ENCODE measurements around the gene CHD9. TPM values are rescaled to one million over a fixed set of nuclear protein-coding genes. Genes with fewer than 3 reads are reported as not detected.
"Not testable (repeated sequence)": the region's sequence is repeated elsewhere in the genome, so short reads cannot be mapped to it uniquely, and the experiment has no call there.

CHD9 gene
- total RNA-seq, 1 experiment from 2014 or later, result 12.9 TPM

- DNase-seq, result no peak
- Histone ChIP-seq H3K27me3 (ENCODE audit: control insufficient read depth, insufficient read depth, low read length) (no peaks in the 10 kb centered on the region), H3K36me3 (replicated peaks; ENCODE audit: control insufficient read depth, insufficient read depth, low read length) (no peaks in the 10 kb centered on the region), H3K4me3 (ENCODE audit: insufficient read depth, low read depth, low read length) (no peak overlapping the region)
Observed at GRCh38 chr16:53058441-53058840, 3.6 kb downstream of the CHD9 start.

- Histone ChIP-seq H3K27me3 (ENCODE audit: control insufficient read depth, insufficient read depth, low read length) (no peaks in the 10 kb centered on the region), H3K36me3 (replicated peaks; ENCODE audit: control insufficient read depth, insufficient read depth, low read length) (no peaks in the 10 kb centered on the region), H3K4me3 (ENCODE audit: insufficient read depth, low read depth, low read length) (no peak overlapping the region)
- DNase-seq, result no peak
Observed at GRCh38 chr16:53058882-53059281, 4.1 kb downstream of the CHD9 start.

DNA sequence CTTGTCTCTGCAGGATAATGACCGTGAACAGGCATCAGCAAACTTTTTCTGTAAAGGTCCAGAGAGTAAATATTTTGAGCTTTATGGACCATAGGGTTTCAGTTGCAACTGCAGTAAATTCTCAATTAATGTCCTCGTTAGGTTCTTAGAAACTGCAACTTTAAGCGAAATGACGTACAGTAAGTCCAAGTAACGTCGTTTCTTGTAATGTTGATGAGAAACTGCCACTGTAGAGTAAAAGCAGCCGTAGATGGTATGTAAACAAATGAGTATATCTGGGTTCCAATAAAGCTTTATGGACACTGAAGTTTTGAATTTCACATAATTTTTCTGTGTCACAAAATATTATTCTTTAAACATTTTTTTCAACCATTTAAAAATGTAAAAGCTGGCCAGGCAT lies 4.9 kb downstream of the CHD9 start:
- Histone ChIP-seq H3K27me3 (ENCODE audit: control insufficient read depth, insufficient read depth, low read length) (no peaks in the 10 kb centered on the region), H3K4me3 (ENCODE audit: insufficient read depth, low read depth, low read length) (no peak overlapping the region), H3K36me3 (replicated peaks; ENCODE audit: control insufficient read depth, insufficient read depth, low read length) (no peaks in the 10 kb centered on the region)
- DNase-seq, result no peak

DNA sequence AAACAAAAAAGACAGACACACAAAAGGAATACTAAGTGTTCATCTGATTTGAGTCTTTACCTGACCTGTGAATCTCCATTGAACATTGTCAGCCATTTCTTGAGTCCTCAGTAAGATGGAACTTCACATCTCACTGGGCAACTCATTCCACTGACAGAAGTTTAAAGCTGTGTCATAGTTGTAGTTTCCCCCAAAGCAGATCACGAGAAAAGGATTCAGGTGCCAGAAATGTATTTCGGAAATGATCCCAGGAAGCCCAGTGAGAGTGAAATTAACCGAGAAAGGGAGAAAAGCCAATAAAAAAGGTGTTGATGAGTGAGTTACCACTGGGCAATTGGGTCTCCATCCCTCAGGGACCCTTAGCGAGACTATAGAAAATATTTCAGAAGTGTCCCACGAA lies 6.5 kb downstream of the CHD9 start:
- Histone ChIP-seq H3K27me3 (ENCODE audit: control insufficient read depth, insufficient read depth, low read length) (no peaks in the 10 kb centered on the region), H3K4me3 (ENCODE audit: insufficient read depth, low read depth, low read length) (no peak overlapping the region), H3K36me3 (replicated peaks; ENCODE audit: control insufficient read depth, insufficient read depth, low read length) (no peaks in the 10 kb centered on the region)
- no peak for DNase-seq

- H3K27me3 ChIP-seq (ENCODE audit: control insufficient read depth, insufficient read depth, low read length), result no peaks in the 10 kb centered on the region
- H3K4me3 ChIP-seq (ENCODE audit: insufficient read depth, low read depth, low read length), result no peak overlapping the region
- H3K36me3 ChIP-seq (replicated peaks; ENCODE audit: control insufficient read depth, insufficient read depth, low read length), result no peaks in the 10 kb centered on the region
- no peak for DNase-seq
Observed at GRCh38 chr16:53061701-53062159, 6.9 kb downstream of the CHD9 start.

- Histone ChIP-seq H3K36me3 (replicated peaks; ENCODE audit: control insufficient read depth, insufficient read depth, low read length) (peaks cover 3% of the 10 kb centered on the region; the same call in 1 of the 2 replicates), H3K4me3 (ENCODE audit: insufficient read depth, low read depth, low read length) (no peak overlapping the region), H3K27me3 (ENCODE audit: control insufficient read depth, insufficient read depth, low read length) (no peaks in the 10 kb centered on the region)
- DNase-seq, result no peak
Observed at GRCh38 chr16:53064081-53064578, 9.3 kb downstream of the CHD9 start.

GRCh38 chr16:53065461-53066061 lies 10.8 kb downstream of the CHD9 start:
- no peaks in the 10 kb centered on the region for H3K27me3 ChIP-seq (ENCODE audit: control insufficient read depth, insufficient read depth, low read length)
- no peak for DNase-seq
- peaks cover 3% of the 10 kb centered on the region; the same call in 1 of the 2 replicates for H3K36me3 ChIP-seq (replicated peaks; ENCODE audit: control insufficient read depth, insufficient read depth, low read length)
- H3K4me3 ChIP-seq (ENCODE audit: insufficient read depth, low read depth, low read length), result no peak overlapping the region

DNA sequence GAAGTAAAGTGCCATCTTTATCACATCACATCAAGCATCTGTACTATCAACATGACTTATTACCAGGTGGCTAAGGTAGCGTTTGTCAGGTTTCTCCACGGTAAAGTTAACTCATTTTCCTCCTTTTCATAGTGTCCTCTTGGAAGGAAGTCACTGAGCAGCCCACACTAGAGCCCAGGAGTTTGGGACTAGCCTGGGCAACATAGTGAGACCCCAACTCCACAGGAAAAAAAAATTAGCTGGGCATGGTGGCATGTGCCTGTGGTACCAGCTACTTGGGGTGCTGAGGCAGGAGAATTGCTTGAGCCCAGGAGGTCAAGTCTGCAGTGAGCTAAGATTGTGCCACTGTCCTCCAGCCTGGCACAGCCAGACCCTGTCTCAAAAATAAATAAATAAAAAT lies 12.9 kb downstream of the CHD9 start:
- peaks cover 3% of the 10 kb centered on the region; the same call in 1 of the 2 replicates for H3K36me3 ChIP-seq (replicated peaks; ENCODE audit: control insufficient read depth, insufficient read depth, low read length)
- no peaks in the 10 kb centered on the region for H3K27me3 ChIP-seq (ENCODE audit: control insufficient read depth, insufficient read depth, low read length)
- no peak overlapping the region for H3K4me3 ChIP-seq (ENCODE audit: insufficient read depth, low read depth, low read length)
- DNase-seq, result no peak

DNA sequence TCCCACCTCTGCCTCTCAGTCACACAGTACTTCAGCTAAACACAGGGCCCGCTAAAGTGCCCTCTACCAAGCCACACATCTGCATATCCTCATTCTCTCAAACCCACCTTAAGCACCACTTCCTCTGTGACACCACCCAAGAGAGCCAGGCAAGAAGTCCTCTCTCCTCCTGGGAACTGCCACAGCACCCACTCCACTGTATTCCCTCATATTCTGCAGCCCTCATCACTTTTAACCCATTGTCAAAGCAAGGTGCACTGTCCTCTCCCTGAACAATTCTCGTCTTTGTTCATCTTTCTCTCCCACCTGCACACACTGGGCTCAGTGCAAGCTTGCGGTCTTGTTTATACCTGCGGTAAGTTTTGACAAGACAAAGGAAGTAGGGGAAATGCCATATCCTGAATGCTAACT lies 13.6 kb downstream of the CHD9 start:
- no peak overlapping the region for H3K4me3 ChIP-seq (ENCODE audit: insufficient read depth, low read depth, low read length)
- H3K36me3 ChIP-seq (replicated peaks; ENCODE audit: control insufficient read depth, insufficient read depth, low read length), result peaks cover 3% of the 10 kb centered on the region; the same call in 1 of the 2 replicates
- DNase-seq, result no peak
- no peaks in the 10 kb centered on the region for H3K27me3 ChIP-seq (ENCODE audit: control insufficient read depth, insufficient read depth, low read length)

- Histone ChIP-seq H3K4me3 (ENCODE audit: insufficient read depth, low read depth, low read length) (no peak overlapping the region), H3K36me3 (replicated peaks; ENCODE audit: control insufficient read depth, insufficient read depth, low read length) (peaks cover 3% of the 10 kb centered on the region; the same call in 1 of the 2 replicates), H3K27me3 (ENCODE audit: control insufficient read depth, insufficient read depth, low read length) (no peaks in the 10 kb centered on the region)
- DNase-seq, result no peak
Observed at GRCh38 chr16:53069772-53070171, 15.0 kb downstream of the CHD9 start.

- Histone ChIP-seq H3K27me3 (ENCODE audit: control insufficient read depth, insufficient read depth, low read length) (no peaks in the 10 kb centered on the region), H3K4me3 (ENCODE audit: insufficient read depth, low read depth, low read length) (no peak overlapping the region), H3K36me3 (replicated peaks; ENCODE audit: control insufficient read depth, insufficient read depth, low read length) (peaks cover 3% of the 10 kb centered on the region; the same call in 1 of the 2 replicates)
- no peak for DNase-seq
Observed at GRCh38 chr16:53071748-53072301, 17.0 kb downstream of the CHD9 start.

DNA sequence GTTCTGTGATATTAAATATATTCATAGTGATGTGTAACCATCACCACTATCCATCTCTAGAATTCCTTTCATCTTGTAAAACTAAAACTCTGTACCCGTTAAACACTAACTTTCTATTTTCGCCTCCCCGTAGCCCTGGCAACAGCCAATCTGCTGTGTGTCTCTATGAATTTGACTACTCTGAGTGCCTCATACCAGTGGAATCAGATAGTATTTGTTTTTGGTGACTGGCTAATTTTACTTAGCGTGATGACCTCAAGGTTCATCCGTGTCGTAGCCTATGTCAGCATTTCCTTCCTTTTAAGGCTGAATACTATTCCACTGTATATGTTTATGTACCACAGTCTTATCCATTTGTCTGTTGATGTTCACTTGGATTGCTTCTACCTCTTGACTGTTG lies 18.2 kb downstream of the CHD9 start:
- H3K4me3 ChIP-seq (ENCODE audit: insufficient read depth, low read depth, low read length), result no peak overlapping the region
- H3K36me3 ChIP-seq (replicated peaks; ENCODE audit: control insufficient read depth, insufficient read depth, low read length), result peaks cover 3% of the 10 kb centered on the region; the same call in 1 of the 2 replicates
- DNase-seq, result no peak

DNA sequence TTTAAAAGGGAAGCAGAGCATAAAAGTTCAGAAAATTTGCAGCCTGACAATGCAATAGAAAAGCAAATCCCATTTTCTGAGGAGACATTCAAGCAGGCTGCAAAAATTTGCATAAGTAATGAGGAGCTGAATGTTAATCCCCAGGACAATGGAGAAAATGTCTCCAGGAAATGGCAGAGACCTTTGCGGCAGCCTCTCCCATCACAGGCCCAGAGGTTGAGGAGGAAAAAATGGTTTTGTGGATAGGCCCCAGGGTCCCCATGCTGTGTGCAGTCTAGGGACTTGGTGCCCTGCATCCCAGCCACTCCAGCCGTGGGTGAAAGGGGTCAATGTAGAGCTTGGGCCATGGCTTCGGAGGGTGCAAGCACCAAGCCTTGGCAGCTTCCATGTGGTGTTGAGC lies 19.5 kb downstream of the CHD9 start:
- not testable (repeated sequence) for H3K27me3 ChIP-seq (ENCODE audit: control insufficient read depth, insufficient read depth, low read length); DNase-seq; H3K4me3 ChIP-seq (ENCODE audit: insufficient read depth, low read depth, low read length); H3K36me3 ChIP-seq (replicated peaks; ENCODE audit: control insufficient read depth, insufficient read depth, low read length)

More for the DNA sequence above, 18.2 kb downstream of the CHD9 start:
- H3K27me3 ChIP-seq (ENCODE audit: control insufficient read depth, insufficient read depth, low read length), result no peaks in the 10 kb centered on the region

- not testable (repeated sequence) for DNase-seq; H3K4me3 ChIP-seq (ENCODE audit: insufficient read depth, low read depth, low read length); H3K27me3 ChIP-seq (ENCODE audit: control insufficient read depth, insufficient read depth, low read length); H3K36me3 ChIP-seq (replicated peaks; ENCODE audit: control insufficient read depth, insufficient read depth, low read length)
Observed at GRCh38 chr16:53075461-53075860, 20.7 kb downstream of the CHD9 start.

DNA sequence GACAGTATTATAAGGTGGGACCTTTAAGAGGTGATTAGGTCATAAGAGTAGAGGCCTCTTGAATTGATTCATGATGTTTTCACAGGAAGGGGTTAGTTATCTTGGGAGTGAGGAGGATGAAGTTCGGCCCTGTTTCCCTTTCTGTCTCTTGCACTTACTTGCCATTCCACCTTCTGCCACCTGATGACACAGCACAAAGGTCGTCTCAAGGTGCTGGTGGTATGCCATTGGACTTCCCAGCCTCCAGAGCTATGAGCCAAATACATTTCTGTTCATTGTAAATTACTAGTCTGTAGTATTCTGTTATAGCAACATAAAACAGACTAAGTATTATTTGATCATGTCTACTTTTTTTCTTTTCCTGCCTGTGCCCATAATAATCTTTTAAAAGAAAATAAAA lies 23.5 kb downstream of the CHD9 start:
- no peak for DNase-seq
- Histone ChIP-seq H3K27me3 (ENCODE audit: control insufficient read depth, insufficient read depth, low read length) (no peaks in the 10 kb centered on the region), H3K4me3 (ENCODE audit: insufficient read depth, low read depth, low read length) (no peak overlapping the region), H3K36me3 (replicated peaks; ENCODE audit: control insufficient read depth, insufficient read depth, low read length) (no peaks in the 10 kb centered on the region; the same call in 1 of the 2 replicates)

Measured in H7 (cell line).